ENCODE data around the gene HTATSF1. TPM values are rescaled to one million over a fixed set of nuclear protein-coding genes. Genes with fewer than 3 reads are reported as not detected.

HTATSF1 gene
- total RNA-seq: 33.2 and 35.2 TPM in 2 replicates
- polyA plus RNA-seq: 0.66 and 0.98 TPM in 2 replicates
- polyA plus RNA-seq (2012): 34.6 and 37.3 TPM in 2 replicates
- 0.26 and 0.31 TPM in 2 replicates for polyA minus RNA-seq (ENCODE audit: low replicate concordance)

- H3K27ac ChIP-seq (ENCODE audit: insufficient read depth, low read length): peak within 1 kb of the TSS; percentile 72
- H3K9me3 ChIP-seq (ENCODE audit: control insufficient read depth, insufficient read depth, low read depth, low read length): no peaks in the 10 kb centered on the region
- peak within 1 kb of the TSS; percentile 72 to 87 (median 77) for H3K4me3 ChIP-seq (replicated peaks in 1 of 4; ENCODE audit: control extremely low read depth in 1 of 4, insufficient read depth in 1 of 4, low read depth in 3 of 4, low read length in 4 of 4)
- no peak for TF ChIP-seq EZH2 (IDR thresholded peaks at IDR 0.05; ENCODE audit: low read length, missing control alignments)
- no peak for TF ChIP-seq CTCF (conservative IDR thresholded peaks at IDR 0.05 in 1 of 2, IDR thresholded peaks at IDR 0.05 in 1 of 2; ENCODE audit: low read depth in 1 of 2, low read length in 2 of 2)
- DNase-seq (ENCODE audit: low read depth in 2 of 2): no peak
- H3K79me2 ChIP-seq (ENCODE audit: control insufficient read depth, insufficient read depth, low read length): peaks cover 6% of the 10 kb centered on the region
- H3K27me3 ChIP-seq (ENCODE audit: control insufficient read depth, insufficient read depth, low read length): no peaks in the 10 kb centered on the region
- H4K20me1 ChIP-seq (ENCODE audit: control insufficient read depth, extremely low read depth, insufficient read depth, low read length): no peaks in the 10 kb centered on the region
- peak within 1 kb of the TSS; percentile 92 for H2AFZ ChIP-seq (ENCODE audit: low read length)
- peak within 1 kb of the TSS; percentile 75 for H3K4me2 ChIP-seq (ENCODE audit: extremely low read depth, insufficient read depth, low read length)
- H3K36me3 ChIP-seq (ENCODE audit: control insufficient read depth, insufficient read depth, low read length): no peaks in the 10 kb centered on the region
- H3K9ac ChIP-seq (ENCODE audit: insufficient read depth, low read length): peak within 1 kb of the TSS; percentile 81
- H3K4me1 ChIP-seq (ENCODE audit: control insufficient read depth, extremely low read depth, insufficient read depth, low read length): no peaks in the 10 kb centered on the region
Observed at GRCh38 chrX:136497556-136498052, at the start of gene HTATSF1. Gene HTATSF1, plus strand, starts transcription at chrX:136497592. Its CDS starts 93 bp downstream, at chrX:136497685.

- Histone ChIP-seq H3K27ac (ENCODE audit: insufficient read depth, low read length) (no peak overlapping the region), H3K79me2 (ENCODE audit: control insufficient read depth, insufficient read depth, low read length) (no peaks in the 10 kb centered on the region), H3K4me1 (ENCODE audit: control insufficient read depth, extremely low read depth, insufficient read depth, low read length) (no peaks in the 10 kb centered on the region), H3K4me2 (ENCODE audit: extremely low read depth, insufficient read depth, low read length) (no peak overlapping the region), H3K4me3 (replicated peaks in 1 of 4; ENCODE audit: control extremely low read depth in 1 of 4, insufficient read depth in 1 of 4, low read depth in 3 of 4, low read length in 4 of 4) (no peak overlapping the region), H3K9ac (ENCODE audit: insufficient read depth, low read length) (no peak overlapping the region), H4K20me1 (ENCODE audit: control insufficient read depth, extremely low read depth, insufficient read depth, low read length) (no peaks in the 10 kb centered on the region), H3K27me3 (ENCODE audit: control insufficient read depth, insufficient read depth, low read length) (no peaks in the 10 kb centered on the region), H3K9me3 (ENCODE audit: control insufficient read depth, insufficient read depth, low read depth, low read length) (no peaks in the 10 kb centered on the region), H3K36me3 (ENCODE audit: control insufficient read depth, insufficient read depth, low read length) (no peaks in the 10 kb centered on the region), H2AFZ (ENCODE audit: low read length) (no peak overlapping the region)
- DNase-seq (ENCODE audit: low read depth in 2 of 2): no peak
- no peak for TF ChIP-seq CTCF (conservative IDR thresholded peaks at IDR 0.05 in 1 of 2, IDR thresholded peaks at IDR 0.05 in 1 of 2; ENCODE audit: low read depth in 1 of 2, low read length in 2 of 2)
- no peak for TF ChIP-seq EZH2 (IDR thresholded peaks at IDR 0.05; ENCODE audit: low read length, missing control alignments)
Observed at GRCh38 chrX:136447968-136448367, 49.4 kb upstream of the HTATSF1 start.

- no peak for TF ChIP-seq CTCF (conservative IDR thresholded peaks at IDR 0.05 in 1 of 2, IDR thresholded peaks at IDR 0.05 in 1 of 2; ENCODE audit: low read depth in 1 of 2, low read length in 2 of 2)
- TF ChIP-seq EZH2 (IDR thresholded peaks at IDR 0.05; ENCODE audit: low read length, missing control alignments): no peak
- Histone ChIP-seq H3K4me2 (ENCODE audit: extremely low read depth, insufficient read depth, low read length) (no peak overlapping the region), H3K27ac (ENCODE audit: insufficient read depth, low read length) (no peak overlapping the region), H3K27me3 (ENCODE audit: control insufficient read depth, insufficient read depth, low read length) (no peaks in the 10 kb centered on the region), H3K9ac (ENCODE audit: insufficient read depth, low read length) (no peak overlapping the region), H3K4me3 (replicated peaks in 1 of 4; ENCODE audit: control extremely low read depth in 1 of 4, insufficient read depth in 1 of 4, low read depth in 3 of 4, low read length in 4 of 4) (no peak overlapping the region), H2AFZ (ENCODE audit: low read length) (no peak overlapping the region), H4K20me1 (ENCODE audit: control insufficient read depth, extremely low read depth, insufficient read depth, low read length) (no peaks in the 10 kb centered on the region), H3K79me2 (ENCODE audit: control insufficient read depth, insufficient read depth, low read length) (no peaks in the 10 kb centered on the region), H3K4me1 (ENCODE audit: control insufficient read depth, extremely low read depth, insufficient read depth, low read length) (no peaks in the 10 kb centered on the region), H3K9me3 (ENCODE audit: control insufficient read depth, insufficient read depth, low read depth, low read length) (no peaks in the 10 kb centered on the region), H3K36me3 (ENCODE audit: control insufficient read depth, insufficient read depth, low read length) (no peaks in the 10 kb centered on the region)
- no peak for DNase-seq (ENCODE audit: low read depth in 2 of 2)
Observed at GRCh38 chrX:136450050-136450830, 47.2 kb upstream of the HTATSF1 start.

Measured in fibroblast of lung (primary cell).